ENCODE data around the gene LIG1.

DNA sequence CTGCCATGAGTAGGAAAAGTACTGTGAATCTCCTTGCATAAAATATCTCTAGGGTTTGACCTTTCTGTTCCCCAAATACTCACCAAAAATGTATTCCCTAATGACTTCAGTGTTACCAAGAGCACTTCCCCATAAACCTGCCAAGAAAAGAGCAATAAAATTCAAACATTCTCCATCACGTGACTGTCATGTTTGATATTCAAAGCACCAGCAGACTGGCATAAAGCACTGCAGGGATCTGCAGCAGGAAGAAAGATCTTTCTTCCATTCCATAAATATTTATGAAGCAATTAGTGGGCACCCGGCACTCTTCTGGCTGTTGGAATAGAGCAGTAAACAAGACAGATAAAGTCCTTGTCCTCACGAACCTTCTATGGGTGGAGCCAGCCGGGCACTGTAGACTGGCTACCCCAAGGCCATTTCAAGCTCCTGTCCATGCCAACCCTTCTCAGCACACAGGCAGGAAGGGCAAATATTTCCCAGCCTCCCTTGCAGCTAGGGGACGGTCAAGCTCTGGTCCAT, 79.8 kb downstream of the LIG1 start:
- TF ChIP-seq, protein P1, sequence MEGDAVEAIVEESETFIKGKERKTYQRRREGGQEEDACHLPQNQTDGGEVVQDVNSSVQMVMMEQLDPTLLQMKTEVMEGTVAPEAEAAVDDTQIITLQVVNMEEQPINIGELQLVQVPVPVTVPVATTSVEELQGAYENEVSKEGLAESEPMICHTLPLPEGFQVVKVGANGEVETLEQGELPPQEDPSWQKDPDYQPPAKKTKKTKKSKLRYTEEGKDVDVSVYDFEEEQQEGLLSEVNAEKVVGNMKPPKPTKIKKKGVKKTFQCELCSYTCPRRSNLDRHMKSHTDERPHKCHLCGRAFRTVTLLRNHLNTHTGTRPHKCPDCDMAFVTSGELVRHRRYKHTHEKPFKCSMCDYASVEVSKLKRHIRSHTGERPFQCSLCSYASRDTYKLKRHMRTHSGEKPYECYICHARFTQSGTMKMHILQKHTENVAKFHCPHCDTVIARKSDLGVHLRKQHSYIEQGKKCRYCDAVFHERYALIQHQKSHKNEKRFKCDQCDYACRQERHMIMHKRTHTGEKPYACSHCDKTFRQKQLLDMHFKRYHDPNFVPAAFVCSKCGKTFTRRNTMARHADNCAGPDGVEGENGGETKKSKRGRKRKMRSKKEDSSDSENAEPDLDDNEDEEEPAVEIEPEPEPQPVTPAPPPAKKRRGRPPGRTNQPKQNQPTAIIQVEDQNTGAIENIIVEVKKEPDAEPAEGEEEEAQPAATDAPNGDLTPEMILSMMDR (IDR thresholded peaks at IDR 0.05): no peak
- TF ChIP-seq POLR2AphosphoS5 (IDR thresholded peaks at IDR 0.05): no peak
- TF ChIP-seq POLR2A (IDR thresholded peaks at IDR 0.05): no peak
- TF ChIP-seq EP300 (IDR thresholded peaks at IDR 0.05): no peak
